Stimulated activated CD4-positive, alpha-beta T cell treated with anti-CD3 and anti-CD28 coated beads, Interleukin-1b, Interleukin-23, amount 100 ng/mL, for 4 hours (primary cell): ENCODE measurements around the gene GID8.

Experiments used
- DNase-seq, 2 donors: peaks; one replicate each; pipeline ENCODE4 v3.0.0-alpha.2; 2020; ENCODE audit warnings: low read depth in 2 of 2

The GID8 gene

DNA sequence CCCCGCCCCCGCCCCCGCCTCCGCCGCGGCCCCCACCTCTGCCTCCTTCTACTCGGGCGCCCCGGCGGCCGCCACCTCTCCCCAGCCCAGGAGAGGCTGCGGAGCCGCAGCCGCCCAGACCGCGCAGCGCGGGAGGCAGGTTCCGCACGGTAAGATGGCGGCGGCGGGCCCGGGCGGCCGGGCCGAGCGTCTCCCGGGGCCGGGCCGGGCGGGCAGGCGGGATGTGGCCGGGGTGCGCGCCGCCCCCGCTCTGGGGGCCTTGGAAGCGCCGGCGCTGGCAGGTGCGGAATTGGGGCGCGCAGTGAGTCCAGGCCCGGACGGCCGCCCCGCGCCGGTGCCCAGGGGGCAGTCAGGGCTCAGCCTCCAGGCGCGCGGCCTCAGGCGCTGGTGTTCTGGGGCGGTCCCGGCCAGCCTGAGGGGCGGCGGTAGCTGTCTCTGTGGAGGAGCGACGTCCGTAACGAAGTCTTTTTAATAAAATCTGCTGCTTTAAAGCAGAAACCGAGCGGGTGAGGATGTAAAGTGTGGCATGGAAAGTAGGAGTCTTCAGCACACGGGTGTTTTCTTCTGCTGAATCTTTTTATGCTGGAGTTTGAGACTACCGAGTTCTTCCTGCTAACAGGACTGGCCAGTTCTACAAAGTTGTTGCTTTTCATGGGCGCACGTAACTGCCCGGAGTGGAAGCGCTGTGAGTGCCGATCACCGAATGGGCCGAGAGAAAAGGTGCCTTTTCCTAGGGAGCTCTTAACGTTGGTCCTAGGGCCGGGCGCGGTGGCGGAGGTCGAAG lies at the start of gene GID8:
TSS of gene GID8 (plus strand) at position 43 of the 784 bp plus-strand sequence. CDS start 3,356 bp downstream, outside the sequence.
- DNase-seq: no peak

DNA sequence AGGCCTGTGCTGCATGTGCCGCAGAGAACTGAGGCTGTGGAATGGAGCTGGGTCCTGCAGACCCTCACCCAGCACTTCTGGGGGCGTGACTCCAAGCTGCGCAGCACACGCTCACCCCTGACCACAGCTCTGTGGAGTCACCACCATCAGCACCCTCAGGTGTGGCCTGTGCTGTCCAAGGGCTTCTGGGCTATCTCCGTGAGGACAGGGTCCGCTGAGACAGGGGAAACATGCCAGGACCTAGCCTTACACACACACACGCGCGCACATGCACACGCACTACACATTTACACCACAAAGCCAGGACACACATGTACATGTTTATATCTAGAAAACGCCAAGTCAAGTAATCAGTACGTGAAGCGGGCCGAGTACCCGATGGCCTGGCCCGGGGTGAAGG lies 49.5 kb upstream of the GID8 start:
- no peak for DNase-seq

DNA sequence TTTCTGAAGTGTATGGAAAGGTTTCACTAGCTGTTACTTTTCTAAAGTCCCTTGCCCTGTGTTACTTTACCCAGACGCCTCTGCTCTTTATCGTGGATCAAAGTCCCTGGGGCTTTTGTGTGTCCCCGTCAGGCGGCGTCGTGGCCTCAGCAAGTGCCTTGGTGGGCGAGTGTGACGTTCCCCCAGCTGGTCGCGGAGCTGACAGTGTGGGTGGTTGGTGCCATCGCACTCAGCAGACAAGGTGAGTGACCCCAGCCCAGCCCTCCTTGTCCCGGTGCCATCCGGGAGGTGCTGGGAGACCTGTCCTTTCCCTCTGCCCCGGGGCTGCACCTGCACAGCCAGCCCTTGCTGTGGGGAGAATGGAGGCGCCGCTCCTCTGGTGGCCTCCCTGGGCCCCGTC lies 49.0 kb upstream of the GID8 start:
- DNase-seq: no peak

DNA sequence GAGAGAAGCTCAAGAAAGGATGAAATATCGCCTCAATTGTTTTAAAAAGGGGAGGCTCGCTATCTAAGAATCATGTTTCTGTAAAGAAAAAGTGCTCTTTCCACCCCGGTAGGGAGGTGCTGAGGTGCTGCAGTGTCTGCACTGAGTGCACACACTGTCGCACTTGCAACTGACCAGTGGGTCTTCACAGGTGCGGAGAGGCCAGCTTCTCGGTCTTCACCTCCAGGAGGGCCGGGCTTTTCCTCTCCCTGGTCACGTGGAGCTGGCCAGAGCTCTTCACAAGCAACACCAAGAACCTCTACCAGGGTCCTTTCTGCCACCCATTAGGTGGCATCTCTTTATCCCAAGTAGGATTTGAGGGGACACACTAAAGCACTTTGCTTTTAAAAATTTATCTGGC lies 48.5 kb upstream of the GID8 start:
- DNase-seq: no peak

DNA sequence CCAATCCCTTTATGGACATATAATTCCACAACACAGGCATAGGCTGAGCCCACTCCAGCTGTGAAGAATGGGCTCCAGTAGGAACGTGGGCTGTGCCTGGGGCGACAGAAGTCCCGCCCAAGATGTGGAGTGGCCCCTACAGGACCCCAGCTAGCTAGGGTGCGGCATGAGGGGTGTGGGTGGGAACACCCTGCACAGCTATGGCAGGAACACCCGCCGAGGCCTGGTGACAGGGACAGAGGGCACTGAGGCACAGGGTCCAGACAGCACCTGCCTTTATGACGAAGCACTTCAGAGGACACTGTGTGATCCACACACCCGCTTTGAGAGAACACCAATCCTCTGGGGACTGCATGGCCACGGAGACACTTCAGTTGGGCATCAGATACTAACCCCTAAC lies 48.1 kb upstream of the GID8 start:
- no peak for DNase-seq

DNA sequence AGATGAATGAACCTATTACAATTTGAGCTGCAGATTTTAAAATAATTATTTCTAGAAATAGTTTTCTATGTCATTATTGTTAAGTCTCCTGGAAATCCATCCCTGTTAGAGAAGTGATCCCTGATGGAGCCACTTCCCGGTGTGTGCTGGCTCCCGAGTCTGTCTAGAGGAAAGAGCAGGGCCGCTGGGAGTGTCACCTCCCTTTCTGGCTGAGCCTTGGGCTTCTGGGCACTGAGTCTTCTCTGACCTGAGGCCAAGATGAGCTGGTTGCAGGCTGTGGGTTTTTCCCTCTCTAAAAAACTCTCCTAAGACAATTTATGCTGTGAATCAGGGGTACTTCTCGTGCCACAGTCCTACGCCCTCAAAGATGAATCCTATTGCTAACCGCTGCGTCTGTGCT lies 47.5 kb upstream of the GID8 start:
- DNase-seq: no peak

DNA sequence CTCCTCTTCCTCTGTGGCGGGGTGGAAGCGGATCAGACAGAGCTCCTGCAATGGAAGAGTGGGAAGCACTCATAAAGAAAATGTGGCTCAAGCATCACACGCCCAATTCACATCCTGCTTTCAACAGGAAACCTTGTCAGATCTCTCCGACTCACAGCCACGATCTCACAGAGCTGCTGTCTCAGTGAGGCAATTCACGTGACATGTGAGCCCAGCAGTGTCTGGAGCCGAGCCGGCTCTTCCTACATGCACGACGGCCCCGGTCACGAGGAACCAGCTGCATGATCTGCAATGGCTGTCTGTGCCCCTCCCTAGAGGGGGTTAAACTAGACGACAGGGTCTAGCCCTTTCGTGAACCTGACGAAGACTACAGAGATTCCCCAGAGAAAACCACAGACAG lies 46.8 kb upstream of the GID8 start:
- DNase-seq: no peak

DNA sequence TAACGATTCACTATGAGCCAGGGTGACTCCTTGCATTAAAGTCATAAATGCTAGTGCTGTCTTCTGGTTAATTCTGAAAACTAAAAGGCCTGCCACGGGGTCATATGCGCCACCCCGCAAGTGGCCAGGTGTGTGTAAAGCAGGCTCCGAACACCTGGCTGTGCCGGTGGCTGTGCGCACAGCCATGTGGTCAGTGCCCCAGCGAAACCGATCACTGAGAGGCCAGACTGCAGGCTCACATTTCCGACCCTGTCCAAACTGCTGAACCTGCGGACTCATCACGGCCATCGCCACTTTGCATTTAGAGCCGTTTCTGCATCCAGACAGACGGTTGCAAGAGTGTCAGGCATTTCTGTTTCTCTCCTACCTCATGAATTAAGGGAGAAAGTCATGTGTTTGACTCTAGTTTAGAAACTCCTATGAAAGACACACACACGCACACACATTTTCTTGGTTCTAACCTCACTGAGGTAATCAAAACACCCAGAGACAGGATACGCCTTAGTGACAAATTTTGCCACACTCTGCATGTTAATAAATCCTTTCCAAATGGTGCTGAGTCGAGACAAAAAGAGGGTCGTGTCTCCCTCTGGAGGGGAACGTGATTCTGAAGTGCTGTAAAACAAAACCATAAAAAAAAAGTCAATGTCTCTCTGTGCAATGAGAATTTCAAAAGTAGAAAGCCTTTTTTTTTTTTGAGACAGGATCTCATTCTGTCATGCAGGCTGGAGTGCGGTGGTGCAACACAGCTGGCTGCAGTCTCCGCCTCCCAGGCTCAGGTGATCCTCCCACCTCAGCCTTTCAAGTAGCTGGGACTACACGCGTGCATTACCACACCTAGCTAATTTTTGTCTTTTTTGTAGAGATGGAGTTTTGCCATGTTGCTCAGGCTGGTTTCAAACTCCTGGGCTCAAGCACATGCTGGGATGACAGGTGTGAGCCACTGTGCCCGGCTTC lies 45.3 kb upstream of the GID8 start:
- DNase-seq: no peak

DNA sequence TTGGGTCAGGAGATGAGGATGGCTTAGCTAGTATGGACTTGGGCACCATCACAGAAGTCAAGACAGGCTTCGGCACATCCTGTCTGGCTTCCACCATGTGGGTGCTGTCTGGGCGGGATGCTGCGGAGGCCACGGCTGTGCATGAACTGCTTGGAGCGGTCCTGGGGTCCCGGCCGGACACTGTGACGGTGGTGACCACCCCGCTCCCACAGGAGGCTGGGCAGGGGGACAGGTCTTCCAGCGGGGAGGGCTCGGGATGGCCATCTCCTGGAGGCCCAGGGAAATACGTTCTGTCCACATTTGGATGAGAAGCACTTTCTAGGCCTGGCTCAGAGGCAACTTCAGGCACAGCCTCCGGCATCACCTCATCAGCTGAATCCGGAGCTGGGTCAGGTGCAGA lies 44.2 kb upstream of the GID8 start:
- no peak for DNase-seq

DNA sequence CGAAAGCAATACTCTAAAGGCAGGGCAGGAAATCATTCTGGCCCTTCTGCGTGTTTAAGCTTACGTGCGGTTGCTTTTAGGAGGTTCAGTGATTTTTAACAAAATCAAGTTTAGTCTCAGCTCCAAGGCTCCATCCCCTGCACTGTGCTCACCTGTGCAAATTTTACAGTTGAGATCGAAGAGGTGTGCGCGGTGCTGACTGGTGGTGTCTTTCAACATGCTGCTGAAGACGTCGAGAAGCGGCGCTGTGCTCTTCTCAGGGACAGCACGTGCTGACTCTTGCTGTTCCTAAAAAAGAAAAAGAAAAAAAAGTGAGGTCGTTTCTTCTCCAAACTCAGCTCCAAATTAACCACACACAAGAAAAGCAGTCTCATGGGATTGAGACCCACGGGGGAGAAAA lies 43.7 kb upstream of the GID8 start:
- DNase-seq: no peak

DNA sequence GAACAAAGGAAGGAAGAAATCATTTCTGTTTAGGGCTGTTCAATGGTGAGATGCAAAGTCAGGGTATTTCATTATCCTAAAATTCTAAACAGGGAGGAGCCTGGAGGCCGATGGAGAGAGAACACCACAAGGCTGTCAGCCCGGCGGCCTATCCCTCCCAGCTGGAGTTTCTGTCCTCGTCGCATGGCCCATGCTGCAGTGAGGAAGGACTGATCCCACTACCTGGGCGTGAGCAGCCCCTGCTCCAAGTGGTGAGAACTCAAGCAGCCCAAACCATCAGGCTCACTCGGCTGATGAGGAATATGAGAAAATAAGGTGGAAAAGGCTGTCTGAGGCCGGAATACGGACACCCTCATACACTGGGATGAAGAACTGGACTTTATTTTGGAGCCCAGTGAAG lies 42.4 kb upstream of the GID8 start:
- no peak for DNase-seq

DNA sequence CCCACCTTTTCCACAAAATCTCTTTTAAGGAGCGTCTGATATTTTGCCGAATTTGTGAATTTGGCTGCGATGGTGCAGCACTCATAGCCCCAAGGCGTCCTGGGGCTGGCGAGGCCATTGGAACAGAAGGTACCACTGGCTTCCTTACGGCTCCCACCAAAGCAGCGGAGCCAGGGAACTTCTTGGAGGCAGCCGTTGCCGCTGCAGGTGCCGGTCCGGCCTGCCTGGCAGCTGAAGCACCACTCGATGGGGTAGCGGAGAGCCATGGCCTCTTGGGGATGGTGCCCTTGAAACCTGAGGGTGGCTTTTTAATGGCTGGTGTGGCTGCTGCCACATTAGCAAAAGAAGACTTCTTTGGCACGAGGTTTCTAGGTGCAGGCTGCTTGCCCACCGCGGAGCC lies 41.4 kb upstream of the GID8 start:
- DNase-seq: no peak

DNA sequence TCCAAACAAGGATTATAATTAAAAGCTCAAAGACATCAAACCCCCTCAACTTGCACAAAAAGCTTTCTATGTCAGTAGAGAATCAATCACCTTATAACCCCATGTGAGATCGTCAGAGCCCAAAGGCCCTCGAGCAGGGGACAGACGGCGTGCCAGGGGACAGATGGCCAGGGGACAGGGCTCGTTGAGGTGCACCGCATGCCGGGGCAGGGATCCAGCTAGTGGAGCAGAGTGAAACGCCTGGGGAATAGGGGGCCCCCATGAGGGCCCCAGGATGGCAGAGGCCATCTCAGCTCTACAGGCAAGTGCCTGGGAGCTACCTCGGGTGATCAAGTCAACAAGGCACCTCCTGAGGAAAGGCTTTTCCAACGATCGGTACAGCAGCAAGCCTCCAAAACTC lies 40.3 kb upstream of the GID8 start:
- DNase-seq: no peak

DNA sequence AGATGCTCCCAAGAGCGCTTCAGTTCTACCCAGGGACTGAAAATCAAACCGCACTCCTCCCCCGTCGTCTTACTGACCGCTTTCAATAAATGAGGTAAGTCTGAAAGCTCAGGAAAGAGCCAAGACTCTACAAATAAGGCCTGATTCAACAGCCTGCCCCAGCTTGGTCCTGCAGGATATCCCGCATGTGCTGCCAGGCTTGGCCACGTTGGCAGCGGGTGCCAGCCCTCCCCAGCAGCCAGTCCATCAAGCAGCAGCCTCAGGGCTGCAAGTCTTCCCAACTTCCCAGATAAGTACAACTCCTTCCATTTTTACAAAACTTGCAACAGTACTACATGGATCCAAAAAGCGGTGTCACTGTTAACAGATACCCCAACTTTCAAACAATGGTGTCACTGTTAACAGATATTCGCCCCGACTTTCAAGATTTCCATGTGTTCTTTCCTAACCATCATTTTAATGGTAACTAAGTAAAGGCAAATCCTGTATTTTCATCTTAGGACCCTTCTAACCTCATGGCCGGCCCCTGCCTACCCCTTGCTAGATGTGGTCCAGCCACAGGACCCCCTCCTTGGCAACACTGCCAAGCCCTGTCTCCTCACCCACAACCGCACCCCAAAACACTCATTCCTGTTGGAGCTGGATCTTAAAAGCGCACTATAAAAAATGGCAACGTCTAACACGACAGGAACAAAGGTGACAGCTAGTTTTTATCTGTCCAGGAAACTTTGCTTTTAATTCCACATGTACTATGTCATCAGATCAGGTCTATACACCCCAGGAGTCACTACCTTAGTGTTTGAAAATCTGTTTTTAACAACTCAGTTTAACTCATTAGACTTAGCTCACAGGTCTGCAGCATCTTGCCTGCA lies 39.6 kb upstream of the GID8 start:
- DNase-seq: no peak

DNA sequence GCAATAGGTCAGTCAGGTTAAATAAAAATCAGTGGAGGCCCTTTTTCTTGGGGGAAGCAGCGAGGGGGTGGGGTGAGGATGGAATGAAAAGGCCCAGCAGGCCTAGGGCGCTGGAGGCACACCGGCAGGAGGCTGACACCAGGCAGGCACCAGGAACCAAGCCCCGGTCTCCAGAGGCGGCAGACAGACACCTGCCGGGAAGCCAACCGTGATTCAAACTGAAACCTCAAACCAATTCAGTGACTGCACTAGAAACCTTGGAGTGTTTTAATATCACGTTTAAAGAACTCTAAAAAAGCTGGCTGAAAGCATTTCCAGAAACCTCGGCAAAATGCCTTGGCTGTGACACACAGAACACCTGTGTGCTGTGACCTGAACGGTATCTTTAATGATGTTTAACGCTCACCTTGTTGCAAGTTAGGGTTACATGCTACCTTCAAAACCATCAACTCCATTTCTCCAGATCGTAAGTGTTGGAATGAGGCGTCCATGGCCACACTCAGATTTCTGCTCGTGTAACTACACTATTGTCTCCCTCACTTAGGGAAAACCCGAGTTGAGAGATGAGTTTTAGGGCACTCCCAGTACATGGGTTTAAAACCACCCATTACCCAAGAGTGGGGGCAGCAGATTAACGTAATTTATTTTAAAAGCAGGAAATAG lies 38.8 kb upstream of the GID8 start:
- DNase-seq: no peak

DNA sequence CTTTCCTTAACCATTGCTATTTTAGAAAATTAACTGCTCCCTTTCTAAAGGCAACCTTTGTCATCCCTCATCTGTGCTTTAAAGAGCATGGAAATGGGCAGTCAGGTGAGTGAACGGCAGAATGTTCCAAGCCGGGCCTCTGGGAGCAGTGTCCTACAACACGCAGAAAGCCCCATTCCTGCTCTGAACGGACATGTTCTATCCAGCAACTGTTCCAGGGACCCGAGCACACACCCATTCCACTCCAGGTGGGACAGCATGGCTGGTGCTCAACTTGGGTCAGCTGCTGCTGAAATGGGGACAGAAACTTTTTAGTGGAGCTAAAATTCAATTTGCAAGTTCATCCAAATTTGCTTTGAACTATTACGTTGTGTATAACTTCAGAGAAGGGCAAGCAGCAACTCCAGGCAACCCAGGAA lies 38.3 kb upstream of the GID8 start:
- no peak for DNase-seq

DNA sequence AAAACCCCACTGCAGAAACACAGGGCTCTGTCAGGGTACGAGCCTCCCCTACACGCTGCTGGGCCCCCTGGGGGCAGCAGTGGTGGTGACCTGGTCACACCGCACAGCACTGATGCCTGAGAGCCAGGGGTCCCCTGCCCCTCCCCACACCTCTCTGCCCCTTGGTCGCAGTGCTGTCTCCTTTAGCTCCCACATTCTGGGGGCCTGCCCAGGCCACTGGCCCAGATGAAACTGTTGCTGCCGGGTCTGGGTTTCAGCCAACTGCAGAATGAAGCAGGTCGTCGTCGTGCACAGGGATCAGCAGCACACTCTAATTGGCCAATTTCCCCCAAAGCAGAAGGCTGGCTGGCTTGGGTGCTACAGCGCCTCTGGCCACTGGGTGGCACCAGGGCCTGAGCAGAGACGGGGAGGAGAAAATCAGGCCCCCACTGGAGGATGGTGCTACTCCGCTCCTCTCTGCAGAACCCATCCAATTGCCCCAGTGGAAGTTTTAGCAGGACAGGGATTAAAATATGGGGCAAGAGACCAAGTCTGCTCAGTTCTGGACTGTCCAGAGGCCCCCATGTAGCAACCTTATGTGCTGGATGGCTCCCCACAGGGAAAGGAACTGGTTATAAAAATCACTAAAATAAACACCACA lies 37.8 kb upstream of the GID8 start:
- peak; percentile 61 to 64 for DNase-seq

DNA sequence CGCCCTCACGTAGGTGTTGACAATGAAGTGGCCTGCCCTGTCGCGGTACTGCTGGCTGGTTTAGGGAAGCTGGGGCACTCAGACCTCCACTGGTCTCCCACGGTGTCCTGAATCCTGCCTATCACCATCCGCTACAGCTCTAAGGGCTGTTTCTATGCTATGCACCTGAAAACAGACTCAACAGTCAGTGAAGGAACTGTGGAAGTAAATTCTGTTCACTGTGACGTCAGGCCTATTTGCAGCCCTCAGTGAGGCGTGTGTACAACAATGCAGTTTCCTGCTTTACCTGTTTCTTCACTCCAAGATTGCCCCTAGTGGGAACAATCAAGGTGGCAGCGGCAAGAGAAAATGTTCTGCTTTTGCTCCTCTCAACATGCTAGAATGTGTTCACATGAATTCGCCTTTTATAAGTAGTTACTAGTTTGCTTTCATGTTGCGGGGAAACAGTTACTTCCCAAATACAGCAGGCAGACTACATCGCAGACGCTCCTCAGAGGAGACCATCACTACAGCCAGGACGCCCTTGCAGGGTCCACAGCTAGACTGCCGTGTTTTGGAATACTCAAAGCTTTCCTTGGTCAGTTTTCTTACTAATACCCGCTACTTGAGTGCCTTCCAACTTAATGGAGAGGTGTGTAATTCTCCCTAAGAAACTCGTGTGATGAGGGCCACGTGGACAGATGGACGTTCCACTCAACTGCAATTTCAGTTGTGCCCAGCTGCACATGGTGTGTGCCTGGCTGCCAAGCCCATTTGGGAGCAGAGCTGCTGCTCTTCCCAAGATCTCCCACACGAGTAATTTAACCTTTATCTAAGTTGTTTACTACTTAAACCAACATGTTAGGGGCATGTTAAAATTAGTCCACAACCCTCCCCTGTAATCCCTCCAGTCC lies 37.0 kb upstream of the GID8 start:
- DNase-seq: no peak

DNA sequence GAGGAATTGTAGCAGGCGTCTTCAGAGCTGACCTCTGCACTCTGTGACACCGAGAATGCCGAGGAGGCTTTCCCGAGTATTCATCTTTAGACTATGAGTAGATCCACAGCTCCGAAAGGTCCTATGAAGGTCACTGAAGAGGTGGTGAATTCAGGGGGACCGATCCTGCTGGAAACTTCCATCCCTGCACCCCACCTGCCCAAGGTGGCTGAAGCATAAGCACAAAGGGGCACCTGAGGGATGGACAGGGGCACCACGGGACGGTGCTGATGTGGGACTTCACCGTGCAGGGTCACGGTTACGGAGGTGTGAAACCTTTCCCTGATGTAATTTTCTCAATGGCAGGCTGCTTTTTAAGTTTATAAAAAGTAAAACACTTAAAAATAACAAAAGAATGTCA lies 36.1 kb upstream of the GID8 start:
- DNase-seq: no peak
